H1 (cell line): ENCODE data around the gene ATP6V1E1. TPM values are rescaled to one million over a fixed set of nuclear protein-coding genes. Genes with fewer than 3 reads are reported as not detected.

ENCODE experiments used
- CTCF ChIA-PET: fragments of 300-600 bp; sonication (Branson Sonifier 250); formaldehyde crosslinking; loops from one replicate; lab custom pipeline; 2021; ENCODE audit not compliant: partially characterized antibody; lab: Charles Lee
- POLR2A ChIA-PET: fragments of 300-600 bp; sonication (Branson Sonifier 250); formaldehyde crosslinking; loops from one replicate; lab custom pipeline; 2021; ENCODE audit warnings: inconsistent platforms; ENCODE audit not compliant: partially characterized antibody; lab: Charles Lee
- DNase-seq, 2 experiments: peaks; one replicate each; pipeline versions ENCODE4 v3.0.0 to v3.0.0-alpha.2; 2010 to 2022; ENCODE audit warnings: low spot score in 2 of 2, low read depth in 1 of 2, mixed read lengths in 1 of 2
- FAIRE-seq: peaks from 2 replicates; lab custom pipeline; 2011; peaks lifted over from hg19 to GRCh38; lab: Jason Lieb, UNC
- H2AFZ ChIP-seq: 2 replicates; pipeline ENCODE4 v1.8.1; 2012; ENCODE audit warnings: low read length, inconsistent platforms
- H2AK5ac ChIP-seq: 2 replicates; pipeline ENCODE4 v1.6.1; 2013; ENCODE audit warnings: low read depth, low read length
- H2BK120ac ChIP-seq: replicated peaks from 2 replicates; pipeline ENCODE3; 2013; ENCODE audit warnings: low read depth, low read length, inconsistent platforms
- H2BK12ac ChIP-seq: 2 replicates; pipeline ENCODE4 v1.6.1; 2013; ENCODE audit warnings: low read depth, low read length
- H2BK15ac ChIP-seq: 2 replicates; pipeline ENCODE4 v1.6.1; 2013; ENCODE audit warnings: low read length
- H2BK20ac ChIP-seq: 2 replicates; pipeline ENCODE4 v1.6.1; 2013; ENCODE audit warnings: low read length
- H2BK5ac ChIP-seq: 2 replicates; pipeline ENCODE4 v1.6.1; 2013; ENCODE audit warnings: low read depth, low read length
- H3K14ac ChIP-seq: 2 replicates; pipeline ENCODE4 v1.6.1; 2013; ENCODE audit warnings: inconsistent platforms; ENCODE audit not compliant: insufficient read length
- H3K18ac ChIP-seq: 2 replicates; pipeline ENCODE4 v1.6.1; 2013; ENCODE audit warnings: low read length; ENCODE audit errors: extremely low read depth
- H3K23ac ChIP-seq: 2 replicates; pipeline ENCODE4 v1.6.1; 2013; ENCODE audit warnings: inconsistent platforms; ENCODE audit not compliant: insufficient read length
- H3K23me2 ChIP-seq: 2 replicates; pipeline ENCODE4 v1.6.1; 2013; ENCODE audit warnings: low read depth, low read length
- H3K27ac ChIP-seq: 2 replicates; pipeline ENCODE4 v1.6.1; 2011; ENCODE audit warnings: low read depth, low read length, inconsistent platforms
- H3K27me3 ChIP-seq, 4 experiments: replicated peaks in 1 of 4; 1 replicate in 1 of 4; 2 replicates in 3 of 4; pipeline versions ENCODE4 v1.6.1 to v1.8.1; 2011 to 2013; ENCODE audit warnings: low read length in 3 of 4, mild to moderate bottlenecking in 3 of 4, inconsistent platforms in 2 of 4, mixed read lengths in 2 of 4, moderate library complexity in 1 of 4; ENCODE audit not compliant: control insufficient read depth in 3 of 4, insufficient read depth in 3 of 4; ENCODE audit errors: extremely low read depth in 1 of 4
- H3K36me3 ChIP-seq, 4 experiments: 2 replicates each; pipeline versions ENCODE4 v1.6.1 to v1.8.1; 2011 to 2013; ENCODE audit warnings: mild to moderate bottlenecking in 4 of 4, low read length in 3 of 4, moderate library complexity in 2 of 4, control low read depth in 1 of 4, inconsistent platforms in 1 of 4; ENCODE audit not compliant: insufficient read depth in 4 of 4, control insufficient read depth in 2 of 4
- H3K4ac ChIP-seq: replicated peaks from 2 replicates; pipeline ENCODE3; 2013; ENCODE audit warnings: low read length, low read depth, mixed read lengths, inconsistent platforms; ENCODE audit not compliant: insufficient read length
- H3K4me1 ChIP-seq, 4 experiments: replicated peaks in 1 of 4; 1 replicate in 1 of 4; 2 replicates in 3 of 4; pipeline versions ENCODE4 v1.6.1 to v1.8.1; 2011 to 2013; ENCODE audit warnings: low read length in 3 of 4, inconsistent platforms in 2 of 4, mixed read lengths in 1 of 4; ENCODE audit not compliant: insufficient read depth in 4 of 4, control insufficient read depth in 3 of 4
- H3K4me2 ChIP-seq, 2 experiments: 2 replicates each; pipeline versions ENCODE4 v1.6.1 to v1.8.1; 2011 to 2013; ENCODE audit warnings: low read depth in 2 of 2, low read length in 2 of 2, control low read depth in 1 of 2, inconsistent platforms in 1 of 2, mild to moderate bottlenecking in 1 of 2; ENCODE audit not compliant: insufficient read depth in 1 of 2
- H3K4me3 ChIP-seq, 4 experiments: fragments of 200-600, 300-600 bp in 1 of 4; sonication (generic), shearing (Covaris generic), sonication (Bioruptor Twin) in 1 of 4; 2 replicates each; pipeline versions ENCODE4 v1.5.1 to v1.8.1; 2011 to 2016; ENCODE audit warnings: low read length in 4 of 4, low read depth in 3 of 4, control low read depth in 2 of 4, inconsistent platforms in 2 of 4, mild to moderate bottlenecking in 2 of 4, mixed read lengths in 1 of 4, moderate library complexity in 1 of 4; ENCODE audit not compliant: insufficient read depth in 2 of 4; ENCODE audit errors: extremely low read depth in 1 of 4
- H3K56ac ChIP-seq: replicated peaks from 2 replicates; pipeline ENCODE3; 2013; ENCODE audit warnings: low read depth, mild to moderate bottlenecking, mixed read lengths, low read length, inconsistent platforms; ENCODE audit not compliant: insufficient read length
- H3K79me1 ChIP-seq: 2 replicates; pipeline ENCODE4 v1.6.1; 2013; ENCODE audit warnings: low read depth, low read length, control low read depth
- H3K79me2 ChIP-seq, 2 experiments: 2 replicates each; pipeline versions ENCODE4 v1.6.1 to v1.8.1; 2012 to 2013; ENCODE audit warnings: low read length in 2 of 2, mild to moderate bottlenecking in 2 of 2, inconsistent platforms in 1 of 2; ENCODE audit not compliant: insufficient read depth in 2 of 2, control insufficient read depth in 1 of 2
- H3K9ac ChIP-seq, 4 experiments: replicated peaks in 1 of 4; 1 replicate in 1 of 4; 2 replicates in 3 of 4; pipeline versions ENCODE4 v1.6.1 to v1.8.1; 2011 to 2013; ENCODE audit warnings: low read depth in 3 of 4, low read length in 3 of 4, control low read depth in 2 of 4, mild to moderate bottlenecking in 2 of 4, moderate library complexity in 2 of 4, inconsistent platforms in 1 of 4; ENCODE audit errors: extremely low read depth in 1 of 4
- H3K9me3 ChIP-seq, 2 experiments: 2 replicates each; pipeline versions ENCODE4 v1.6.1 to v1.8.1; 2012 to 2013; ENCODE audit warnings: mild to moderate bottlenecking in 2 of 2, moderate library complexity in 2 of 2, control low read depth in 1 of 2, inconsistent platforms in 1 of 2, low read depth in 1 of 2, low read length in 1 of 2, mixed read lengths in 1 of 2; ENCODE audit not compliant: insufficient read depth in 2 of 2
- H4K20me1 ChIP-seq, 2 experiments: replicated peaks in 1 of 2; 2 replicates each; pipeline versions ENCODE3 to v1.8.1; 2011 to 2013; ENCODE audit warnings: inconsistent platforms in 2 of 2, low read length in 2 of 2, mild to moderate bottlenecking in 1 of 2; ENCODE audit not compliant: insufficient read depth in 2 of 2, control insufficient read depth in 1 of 2
- H4K5ac ChIP-seq: 2 replicates; pipeline ENCODE4 v1.6.1; 2013; ENCODE audit warnings: low read length, low read depth, mixed read lengths, inconsistent platforms; ENCODE audit not compliant: insufficient read length
- H4K8ac ChIP-seq: 2 replicates; pipeline ENCODE4 v1.8.0; 2013; ENCODE audit warnings: mild to moderate bottlenecking, moderate library complexity, low read length, inconsistent platforms; ENCODE audit not compliant: insufficient read depth; ENCODE audit errors: extremely low read depth
- H4K91ac ChIP-seq: replicated peaks from 2 replicates; pipeline ENCODE3; 2013; ENCODE audit warnings: low read length, mixed read lengths, inconsistent platforms; ENCODE audit not compliant: insufficient read length
- CEBPB ChIP-seq: IDR thresholded peaks from 2 replicates; pipeline ENCODE4 v1.6.1; 2012; ENCODE audit warnings: low read depth, low read length
- GABPA ChIP-seq: IDR thresholded peaks from 2 replicates; pipeline ENCODE4 v1.6.1; 2011; ENCODE audit warnings: mild to moderate bottlenecking, low read length, moderate library complexity, borderline replicate concordance; ENCODE audit not compliant: insufficient read depth
- KDM1A ChIP-seq: fragments of 200-600, 300-600 bp; sonication (generic); IDR thresholded peaks from 2 replicates; pipeline ENCODE4 v1.7.1; 2016; ENCODE audit warnings: mild to moderate bottlenecking, low read length, borderline replicate concordance
- POLR2AphosphoS5 ChIP-seq: IDR thresholded peaks from 2 replicates; pipeline ENCODE4 v1.6.1; 2011; ENCODE audit warnings: low read depth, low read length
- POU5F1 ChIP-seq: IDR thresholded peaks from 2 replicates; pipeline ENCODE4 v1.6.1; 2011; ENCODE audit warnings: low read depth, mild to moderate bottlenecking, low read length, moderate library complexity
- SIN3A ChIP-seq, 2 experiments: IDR thresholded peaks in 1 of 2; conservative IDR thresholded peaks in 1 of 2; 2 replicates each; pipeline ENCODE4 v1.6.1; 2011 to 2012; ENCODE audit warnings: low read length in 2 of 2, improper control_type of control experiment in 1 of 2, low read depth in 1 of 2, mild to moderate bottlenecking in 1 of 2
- SIX5 ChIP-seq: IDR thresholded peaks from 2 replicates; pipeline ENCODE4 v1.6.1; 2011; ENCODE audit warnings: mild to moderate bottlenecking, low read depth, low read length
- SP4 ChIP-seq: IDR thresholded peaks from 2 replicates; pipeline ENCODE4 v1.6.1; 2012; ENCODE audit warnings: low read length, inconsistent platforms
- SRF ChIP-seq: IDR thresholded peaks from 2 replicates; pipeline ENCODE4 v1.6.1; 2011; ENCODE audit warnings: mild to moderate bottlenecking, low read depth, low read length, moderate library complexity
- TAF7 ChIP-seq: optimal IDR thresholded peaks from 2 replicates; pipeline ENCODE3; 2011; ENCODE audit warnings: low read depth, mild to moderate bottlenecking, inconsistent platforms, low read length, moderate library complexity, borderline replicate concordance
- WGBS, 2 experiments: shearing (Covaris generic) in 1 of 2; methylation state at CpG; one replicate each; pipeline versions ENCODE4 v1.1.6 to v1.1.7; 2013 to 2015; ENCODE audit warnings: low lambda C conversion rate in 2 of 2, mixed read lengths in 2 of 2, inconsistent platforms in 1 of 2, low coverage in 1 of 2, missing lambda C conversion rate in 1 of 2; ENCODE audit not compliant: insufficient replicate concordance in 2 of 2, insufficient coverage in 1 of 2, insufficient read length in 1 of 2; ENCODE audit errors: extremely low coverage in 1 of 2, missing lambda C conversion rate in 1 of 2; 5-methylcytosine and 5-hydroxymethylcytosine counted together
- polyA plus RNA-seq, 7 experiments: library from polyadenylated mRNA; depleted of rRNA in 3 of 7; stranded (reverse) in 5 of 7; unstranded in 2 of 7; fragments of >200 nt in 5 of 7; fragments of 200-250 nt in 2 of 7; gene quantifications; 1 replicate in 5 of 7; 2 replicates in 1 of 7; 4 replicates in 1 of 7; pipeline versions ENCODE4 v1.2.1 to v1.2.3, GENCODE V29; 2011 to 2013; ENCODE audit warnings: missing spikeins in 2 of 7, mixed read lengths in 2 of 7
- total RNA-seq: library from RNA; stranded (reverse); fragmentation: NEBNext Ultra II Directional; extraction: Animal tissue kit (Norgen Biotek cat#: 25700); gene quantifications from 2 replicates; pipeline ENCODE4 v1.2.1, GENCODE V29; 2021
- TF ChIP-seq, protein P1 (sequence below): IDR thresholded peaks from 2 replicates; pipeline ENCODE4 v1.6.1; 2012; ENCODE audit warnings: inconsistent platforms
- TF ChIP-seq, protein P2 (sequence below), 3 experiments: IDR thresholded peaks; 1 replicate in 2 of 3; 2 replicates in 1 of 3; pipeline versions ENCODE4 v1.5.1 to v1.6.1; 2011; ENCODE audit warnings: low read length in 3 of 3, mild to moderate bottlenecking in 3 of 3, inconsistent platforms in 2 of 3, low read depth in 1 of 3, moderate library complexity in 1 of 3; ENCODE audit not compliant: insufficient read depth in 1 of 3; ENCODE audit errors: control extremely low read depth in 1 of 3

The ATP6V1E1 gene
- total and polyA plus RNA-seq, 2 of the 8 experiments (the other 6 are each of a cell fraction or from before 2014, with no cell fraction given), result 80.4 to 88.1 TPM

GRCh38 chr22:17674152-17674551 is 45.6 kb upstream of the ATP6V1E1 start:
- H2AFZ ChIP-seq, result no peak overlapping the region
- H4K5ac ChIP-seq, result no peak overlapping the region
- H3K4ac ChIP-seq, result no peak overlapping the region
- peaks cover 0 to 7% of the 10 kb centered on the region in 2 experiments; a peak in 1 of 4 replicates for H3K79me2 ChIP-seq
- no peak overlapping the region for H4K91ac ChIP-seq
- H2BK20ac ChIP-seq, result no peak overlapping the region
- H2BK5ac ChIP-seq, result no peak overlapping the region
- FAIRE-seq, result no peak
- H3K9me3 ChIP-seq, result no peaks in the 10 kb centered on the region
- H3K79me1 ChIP-seq, result no peaks in the 10 kb centered on the region
- H3K18ac ChIP-seq, result no peak overlapping the region
- no peak overlapping the region for H3K4me3 ChIP-seq
- no peak overlapping the region for H3K27ac ChIP-seq
- H3K14ac ChIP-seq, result no peak overlapping the region
- H3K9ac ChIP-seq, result no peak overlapping the region
- no peaks in the 10 kb centered on the region for H3K36me3 ChIP-seq
- peaks cover 0 to 6% (median 3%) of the 10 kb centered on the region in 4 experiments; a peak in 3 of 7 replicates for H3K4me1 ChIP-seq
- H3K23ac ChIP-seq, result no peak overlapping the region
- no peak overlapping the region for H2BK120ac ChIP-seq
- no peaks in the 10 kb centered on the region for H3K27me3 ChIP-seq
- no peak overlapping the region for H3K4me2 ChIP-seq
- no peak for DNase-seq
- no peak overlapping the region for H4K8ac ChIP-seq
- peaks cover 0 to 2% of the 10 kb centered on the region in 2 experiments for H4K20me1 ChIP-seq
- POLR2A ChIA-PET, result interaction anchor here (0.6 to 1.4 kb wide), 3 partner anchors 54 to 266 kb away, joined by 3 read pairs; no protein-coding TSS in a partner anchor
- peaks cover 2% of the 10 kb centered on the region; the same call in 1 of the 2 replicates for H3K23me2 ChIP-seq
- no peak overlapping the region for H2BK15ac ChIP-seq
- no peak overlapping the region for H2BK12ac ChIP-seq
- WGBS, 2 experiments, result 88% methylated on average over 7 of the region's 7 CpGs; no CpG with 5 or more reads in 1 of the 2 experiments
- no peak overlapping the region for H3K56ac ChIP-seq
- H2AK5ac ChIP-seq, result no peak overlapping the region
- CTCF ChIA-PET, result no interaction called here
- TF ChIP-seq KDM1A (no peak), SRF (no peak), POU5F1 (no peak), CEBPB (no peak), SIX5 (no peak), POLR2AphosphoS5 (no peak), SIN3A (conservative IDR thresholded peaks at IDR 0.05 in 1 of 2, IDR thresholded peaks at IDR 0.05 in 1 of 2; ENCODE audit: low read depth in 1 of 2, low read length in 2 of 2) (no peak), SP4 (no peak), GABPA (no peak), TAF7 (no peak)
- TF ChIP-seq, protein P1, sequence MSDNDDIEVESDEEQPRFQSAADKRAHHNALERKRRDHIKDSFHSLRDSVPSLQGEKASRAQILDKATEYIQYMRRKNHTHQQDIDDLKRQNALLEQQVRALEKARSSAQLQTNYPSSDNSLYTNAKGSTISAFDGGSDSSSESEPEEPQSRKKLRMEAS, result no peak
- TF ChIP-seq, protein P2, sequence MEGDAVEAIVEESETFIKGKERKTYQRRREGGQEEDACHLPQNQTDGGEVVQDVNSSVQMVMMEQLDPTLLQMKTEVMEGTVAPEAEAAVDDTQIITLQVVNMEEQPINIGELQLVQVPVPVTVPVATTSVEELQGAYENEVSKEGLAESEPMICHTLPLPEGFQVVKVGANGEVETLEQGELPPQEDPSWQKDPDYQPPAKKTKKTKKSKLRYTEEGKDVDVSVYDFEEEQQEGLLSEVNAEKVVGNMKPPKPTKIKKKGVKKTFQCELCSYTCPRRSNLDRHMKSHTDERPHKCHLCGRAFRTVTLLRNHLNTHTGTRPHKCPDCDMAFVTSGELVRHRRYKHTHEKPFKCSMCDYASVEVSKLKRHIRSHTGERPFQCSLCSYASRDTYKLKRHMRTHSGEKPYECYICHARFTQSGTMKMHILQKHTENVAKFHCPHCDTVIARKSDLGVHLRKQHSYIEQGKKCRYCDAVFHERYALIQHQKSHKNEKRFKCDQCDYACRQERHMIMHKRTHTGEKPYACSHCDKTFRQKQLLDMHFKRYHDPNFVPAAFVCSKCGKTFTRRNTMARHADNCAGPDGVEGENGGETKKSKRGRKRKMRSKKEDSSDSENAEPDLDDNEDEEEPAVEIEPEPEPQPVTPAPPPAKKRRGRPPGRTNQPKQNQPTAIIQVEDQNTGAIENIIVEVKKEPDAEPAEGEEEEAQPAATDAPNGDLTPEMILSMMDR (IDR thresholded peaks at IDR 0.05; ENCODE audit: control extremely low read depth in 1 of 3, insufficient read depth in 1 of 3, low read depth in 1 of 3, low read length in 3 of 3), result no peak
